MCF 10A (cell line): ENCODE measurements around the gene GDPD2. TPM values are rescaled to one million over a fixed set of nuclear protein-coding genes. Genes with fewer than 3 reads are reported as not detected.

Experiments used
- BruUV-seq: library from RNA; stranded (reverse); fragments of 400-500 nt; replicated peaks from 2 replicates; lab custom pipeline; 2021; lab: Mats Ljungman, UMichigan
- CTCF ChIA-PET: fragments of 300-600 bp; sonication (Branson Sonifier 250); formaldehyde crosslinking; extraction: SDS; loops from one replicate; lab custom pipeline; 2021; ENCODE audit warnings: antibody characterized with exemption, inconsistent platforms; lab: Yijun Ruan, JAX
- POLR2A ChIA-PET: fragments of 300-600, 350-650 bp; sonication (Branson Sonifier 250); formaldehyde crosslinking; extraction: SDS; loops from one replicate; lab custom pipeline; 2020; ENCODE audit warnings: antibody characterized with exemption, inconsistent platforms; lab: Yijun Ruan, JAX
- DNase-seq: peaks from one replicate; pipeline ENCODE4 v3.0.0-alpha.2; 2018; ENCODE audit not compliant: unreplicated experiment
- H3K27ac Mint-ChIP-seq: one replicate; pipeline ENCODE4 v1.8.0; 2022; ENCODE audit warnings: mild to moderate bottlenecking, low read depth, mixed read lengths; ENCODE audit not compliant: unreplicated experiment
- H3K27me3 Mint-ChIP-seq: one replicate; pipeline ENCODE4 v1.8.0; 2022; ENCODE audit warnings: mixed read lengths; ENCODE audit not compliant: insufficient read depth, unreplicated experiment
- H3K36me3 Mint-ChIP-seq: one replicate; pipeline ENCODE4 v1.8.0; 2022; ENCODE audit warnings: mild to moderate bottlenecking, moderate library complexity, mixed read lengths; ENCODE audit not compliant: insufficient read depth, unreplicated experiment
- H3K4me1 Mint-ChIP-seq: one replicate; pipeline ENCODE4 v1.8.0; 2022; ENCODE audit warnings: mixed read lengths; ENCODE audit not compliant: insufficient read depth, unreplicated experiment
- H3K4me3 Mint-ChIP-seq: one replicate; pipeline ENCODE4 v1.8.0; 2022; ENCODE audit warnings: mild to moderate bottlenecking, moderate library complexity, mixed read lengths; ENCODE audit not compliant: unreplicated experiment
- H3K9me3 Mint-ChIP-seq: one replicate; pipeline ENCODE4 v1.8.0; 2022; ENCODE audit warnings: mixed read lengths; ENCODE audit not compliant: unreplicated experiment
- intact Hi-C: fragments of 100-400 bp; cut with micrococcal nuclease; formaldehyde crosslinking; loops from 2 replicates; pipeline ENCODE4 v1.14.1; 2022
- total RNA-seq: library from RNA; stranded (reverse); gene quantifications from 2 replicates; pipeline ENCODE4 v1.2.3, GENCODE V29; 2022
- TF ChIP-seq, protein P1 (sequence below): fragments of 200-600 bp; IDR thresholded peaks from one replicate; pipeline ENCODE4 v1.8.0; 2022; ENCODE audit warnings: antibody characterized with exemption, mild to moderate bottlenecking; ENCODE audit not compliant: unreplicated experiment

Gene GDPD2
- total RNA-seq, 1 experiment from 2014 or later = not detected

DNA sequence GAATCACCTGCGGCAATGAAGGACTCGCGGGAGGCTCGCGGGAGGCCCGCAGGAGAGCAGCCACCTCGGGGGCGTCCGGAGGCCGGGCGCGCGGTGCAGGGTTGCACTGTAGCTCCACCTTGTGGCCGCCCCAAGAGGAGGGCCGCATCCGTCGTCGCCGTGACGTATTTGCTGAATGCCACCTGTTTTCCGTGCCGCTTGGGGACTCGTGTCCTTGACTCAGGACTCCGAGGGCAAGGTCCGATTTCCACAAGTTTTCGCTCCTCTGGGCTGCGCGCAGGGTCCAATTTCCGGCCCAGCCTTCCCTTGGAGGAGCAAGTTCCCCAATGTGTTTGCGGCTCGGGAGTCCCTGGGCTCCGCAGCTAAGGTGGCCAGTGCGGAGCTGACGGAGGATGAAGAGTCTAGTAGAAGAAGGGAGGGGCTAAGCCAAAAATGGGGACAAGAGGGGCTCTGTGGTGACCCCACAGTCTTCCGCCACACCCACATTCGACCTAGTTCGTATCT is 10.8 kb downstream of the GDPD2 start:
- intact Hi-C loops = loop anchor here (5.0 to 10.0 kb wide), 3 partner anchors 142 to 299 kb away; partner anchors contain the start of genes IGBP1 and KIF4A
- peak; percentile 55 for DNase-seq
- ChIA-PET CTCF (interaction anchor here (0.5 to 2.0 kb wide), 11 partner anchors 9 to 485 kb away, joined by 3 to 9 read pairs (median 3); partner anchors contain the start of gene GDPD2), POLR2A (interaction anchor here (0.6 to 1.2 kb wide), 6 partner anchors 28 to 144 kb away, joined by 3 to 4 read pairs (median 3); partner anchors contain the start of genes KIF4A and PDZD11)
- peaks cover 61% of the 10 kb centered on the region for H3K27me3 Mint-ChIP-seq
- TF ChIP-seq, protein P1, sequence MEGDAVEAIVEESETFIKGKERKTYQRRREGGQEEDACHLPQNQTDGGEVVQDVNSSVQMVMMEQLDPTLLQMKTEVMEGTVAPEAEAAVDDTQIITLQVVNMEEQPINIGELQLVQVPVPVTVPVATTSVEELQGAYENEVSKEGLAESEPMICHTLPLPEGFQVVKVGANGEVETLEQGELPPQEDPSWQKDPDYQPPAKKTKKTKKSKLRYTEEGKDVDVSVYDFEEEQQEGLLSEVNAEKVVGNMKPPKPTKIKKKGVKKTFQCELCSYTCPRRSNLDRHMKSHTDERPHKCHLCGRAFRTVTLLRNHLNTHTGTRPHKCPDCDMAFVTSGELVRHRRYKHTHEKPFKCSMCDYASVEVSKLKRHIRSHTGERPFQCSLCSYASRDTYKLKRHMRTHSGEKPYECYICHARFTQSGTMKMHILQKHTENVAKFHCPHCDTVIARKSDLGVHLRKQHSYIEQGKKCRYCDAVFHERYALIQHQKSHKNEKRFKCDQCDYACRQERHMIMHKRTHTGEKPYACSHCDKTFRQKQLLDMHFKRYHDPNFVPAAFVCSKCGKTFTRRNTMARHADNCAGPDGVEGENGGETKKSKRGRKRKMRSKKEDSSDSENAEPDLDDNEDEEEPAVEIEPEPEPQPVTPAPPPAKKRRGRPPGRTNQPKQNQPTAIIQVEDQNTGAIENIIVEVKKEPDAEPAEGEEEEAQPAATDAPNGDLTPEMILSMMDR = peak; percentile 44
- peaks cover 5% of the 10 kb centered on the region for H3K36me3 Mint-ChIP-seq
- peak overlapping the region; percentile 78 for H3K27ac Mint-ChIP-seq
- H3K4me1 Mint-ChIP-seq = peaks cover 10% of the 10 kb centered on the region
- H3K4me3 Mint-ChIP-seq = peak overlapping the region; percentile 80
- BruUV-seq = TSS peak; percentile 37
- H3K9me3 Mint-ChIP-seq = no peaks in the 10 kb centered on the region

DNA sequence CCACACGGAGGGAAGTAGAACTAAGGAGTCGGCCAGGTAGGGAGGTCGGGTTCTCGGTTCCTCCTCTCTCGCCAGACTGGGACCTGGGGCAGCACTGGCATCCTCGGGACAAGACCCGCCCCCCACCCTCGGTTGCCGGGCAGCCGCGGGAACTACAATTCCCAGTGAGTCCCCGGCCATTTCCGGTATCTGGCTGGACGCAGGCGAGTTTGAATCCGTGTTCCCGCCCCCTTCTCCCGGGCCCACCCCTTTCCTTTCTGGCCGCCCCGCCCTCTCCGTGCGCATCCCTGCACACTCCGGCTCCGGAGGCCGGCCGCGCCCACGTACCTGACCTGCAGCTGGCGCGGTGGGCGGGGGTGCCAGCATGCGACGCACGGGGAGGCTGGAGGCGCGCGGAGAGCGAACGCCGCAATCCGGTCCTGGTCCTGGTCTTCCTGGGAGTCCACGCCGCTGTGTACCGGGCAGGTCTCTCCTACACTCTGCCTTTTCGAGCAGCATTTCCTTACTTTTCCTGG is 11.3 kb downstream of the GDPD2 start:
- intact Hi-C loops = loop anchor here (5.0 to 10.0 kb wide), 3 partner anchors 142 to 300 kb away; partner anchors contain the start of genes IGBP1 and KIF4A
- ChIA-PET CTCF (interaction anchor here (0.6 to 2.3 kb wide), 9 partner anchors 10 to 526 kb away, joined by 3 to 17 read pairs (median 3); no protein-coding TSS in a partner anchor), POLR2A (interaction anchor here (0.8 to 2.1 kb wide), 6 partner anchors 21 to 145 kb away, joined by 3 to 8 read pairs (median 3); partner anchors contain the start of genes KIF4A and PDZD11)

DNA sequence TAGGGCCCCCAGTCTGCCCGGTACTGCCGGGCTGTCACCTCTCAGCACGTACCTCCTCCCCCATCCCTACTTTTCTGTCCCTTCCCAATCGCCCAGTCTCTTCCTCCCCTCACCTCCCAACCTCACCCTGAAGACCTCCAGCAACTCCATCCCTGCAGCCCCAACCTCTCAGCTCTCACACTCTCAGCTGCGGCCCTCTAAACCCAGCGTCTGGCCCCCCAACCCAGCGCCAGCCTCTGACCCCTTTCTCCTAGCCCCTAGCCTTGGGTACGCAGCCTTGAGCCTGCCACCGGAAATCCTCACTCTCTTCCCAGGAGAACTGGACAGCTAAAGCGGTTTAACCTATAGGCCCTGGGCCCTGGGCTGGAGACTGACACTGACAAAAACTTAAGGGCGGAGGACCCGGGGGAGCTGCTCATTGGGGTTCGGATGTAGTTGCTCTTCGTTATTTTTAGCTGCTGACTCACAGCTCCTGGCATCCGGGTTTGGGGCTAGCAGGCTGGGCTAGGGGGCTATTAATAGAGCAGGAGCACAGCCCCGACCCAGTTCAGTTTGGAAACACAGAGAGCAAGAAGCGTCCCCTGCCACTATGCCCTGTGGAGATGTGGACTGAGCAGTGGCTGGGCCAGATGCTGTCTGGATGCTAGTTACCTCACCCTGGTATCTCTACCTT is 11.9 kb downstream of the GDPD2 start:
- BruUV-seq = TSS peak; percentile 42
- ChIA-PET CTCF (interaction anchor here (0.6 to 2.3 kb wide), 12 partner anchors 15 to 536 kb away, joined by 3 to 17 read pairs (median 3); no protein-coding TSS in a partner anchor), POLR2A (interaction anchor here (0.8 to 2.1 kb wide), 5 partner anchors 21 to 145 kb away, joined by 3 to 8 read pairs (median 3); partner anchors contain the start of genes KIF4A and PDZD11)
- TF ChIP-seq, protein P1 = no peak
- H3K27me3 Mint-ChIP-seq = peaks cover 50% of the 10 kb centered on the region
- peak; percentile 24 for DNase-seq
- no peaks in the 10 kb centered on the region for H3K9me3 Mint-ChIP-seq
- peak overlapping the region; percentile 78 for H3K27ac Mint-ChIP-seq
- peaks cover 5% of the 10 kb centered on the region for H3K36me3 Mint-ChIP-seq
- intact Hi-C loops = loop anchor here (5.0 to 10.0 kb wide), 3 partner anchors 143 to 300 kb away; partner anchors contain the start of genes IGBP1 and KIF4A
- peaks cover 10% of the 10 kb centered on the region for H3K4me1 Mint-ChIP-seq
- H3K4me3 Mint-ChIP-seq = peak overlapping the region; percentile 80

More for the DNA sequence above, 11.3 kb downstream of the GDPD2 start:
- H3K36me3 Mint-ChIP-seq = peaks cover 5% of the 10 kb centered on the region
- no TSS peak for BruUV-seq
- H3K27me3 Mint-ChIP-seq = peaks cover 56% of the 10 kb centered on the region
- DNase-seq = peak; percentile 83
- peak overlapping the region; percentile 80 for H3K4me3 Mint-ChIP-seq
- H3K27ac Mint-ChIP-seq = peak overlapping the region; percentile 78
- TF ChIP-seq, protein P1 = no peak
- H3K4me1 Mint-ChIP-seq = peaks cover 10% of the 10 kb centered on the region
- no peaks in the 10 kb centered on the region for H3K9me3 Mint-ChIP-seq
